GM21717 (cell line): ENCODE results near the gene KCNH3.
"Not testable (repeated sequence)": the region's sequence is repeated elsewhere in the genome, so short reads cannot be mapped to it uniquely, and the experiment has no call there.

Source experiments
- ATAC-seq: cut with Tn5 transposase; IDR thresholded peaks from one replicate; pipeline ENCODE4 v1.9.1; 2021; ENCODE audit warnings: mild to moderate bottlenecking, moderate library complexity; ENCODE audit not compliant: unreplicated experiment

Gene KCNH3

GRCh38 chr12:49524660-49525324 is 14.0 kb upstream of the KCNH3 start:
- no peak for ATAC-seq

DNA sequence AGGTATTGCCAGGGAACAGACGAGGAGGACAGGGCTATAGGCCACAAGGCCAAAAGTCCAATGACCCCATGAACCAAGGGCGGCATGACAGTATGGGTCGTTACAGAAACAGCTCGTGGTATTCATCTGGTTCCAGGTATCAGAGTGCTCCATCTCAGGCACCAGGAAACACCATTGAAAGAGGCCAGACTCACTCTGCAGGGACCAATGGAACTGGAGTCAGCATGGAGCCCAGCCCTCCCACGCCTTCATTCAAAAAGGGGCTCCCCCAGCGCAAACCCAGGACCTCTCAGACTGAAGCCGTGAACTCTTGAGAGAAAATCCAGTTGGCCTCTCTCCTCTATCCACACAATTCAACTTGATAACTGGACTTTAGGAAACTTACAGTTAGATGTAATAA is 12.9 kb upstream of the KCNH3 start:
- ATAC-seq = no peak

- no peak for ATAC-seq
Observed at GRCh38 chr12:49527361-49528130, 11.3 kb upstream of the KCNH3 start.

GRCh38 chr12:49529414-49529813 is 9.4 kb upstream of the KCNH3 start:
- no peak for ATAC-seq

DNA sequence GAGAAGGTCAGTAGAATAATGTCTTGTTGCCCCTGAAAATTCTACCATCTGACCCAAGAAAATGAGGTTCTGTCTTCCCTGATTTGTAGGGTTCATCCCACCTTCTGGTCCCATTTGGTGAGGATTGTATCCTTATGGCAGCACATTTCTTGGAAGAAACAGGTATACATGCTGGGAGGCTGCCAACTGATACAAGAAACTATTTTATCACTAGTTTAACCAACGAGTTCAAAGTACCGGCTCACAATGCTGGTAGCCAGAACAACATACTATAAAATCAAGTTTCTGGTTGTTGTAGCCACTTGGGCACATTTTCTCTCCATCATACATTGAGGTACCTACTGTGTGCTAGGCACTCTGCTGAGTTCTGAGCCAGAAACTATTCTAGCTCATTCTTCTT is 7.1 kb upstream of the KCNH3 start:
- ATAC-seq = no peak

DNA sequence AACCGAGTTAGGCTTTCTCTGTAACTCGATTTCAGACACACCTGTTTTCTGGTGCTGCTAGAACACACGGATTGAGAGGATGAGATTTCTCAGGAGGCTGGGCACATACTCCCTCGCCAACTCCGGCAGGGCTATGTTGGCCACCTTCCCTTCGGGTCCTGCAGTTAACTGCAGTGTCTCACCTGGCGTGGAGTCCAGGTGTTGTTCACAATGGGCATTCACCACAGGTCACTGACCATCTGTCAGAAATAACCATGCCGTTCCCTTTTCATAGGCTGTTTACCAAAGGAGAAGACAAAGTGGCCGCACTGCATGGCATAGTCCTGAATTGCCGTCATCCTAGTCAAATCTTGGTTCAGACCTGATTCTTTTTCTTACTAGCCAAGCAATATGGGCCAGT is 5.5 kb upstream of the KCNH3 start:
- no peak for ATAC-seq

DNA sequence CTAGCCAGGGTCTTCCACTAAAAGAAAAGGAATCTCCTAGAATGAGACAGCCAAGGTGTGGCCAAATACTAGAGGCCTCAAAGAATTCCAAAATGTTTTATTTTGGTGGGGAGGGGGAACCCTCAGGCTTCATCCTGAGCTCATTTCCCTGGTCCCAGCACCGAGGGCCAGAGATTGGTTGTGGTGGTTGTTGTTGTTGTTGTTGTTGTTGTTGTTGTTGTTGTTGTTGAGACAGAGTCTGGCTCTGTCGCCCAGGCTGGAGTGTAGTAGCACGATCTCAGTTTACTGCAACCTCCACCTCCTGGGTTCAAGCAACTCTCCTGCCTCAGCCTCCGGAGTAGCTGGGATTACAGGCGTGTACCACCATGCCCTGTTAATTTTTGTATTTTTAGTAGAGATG is 4.7 kb upstream of the KCNH3 start:
- ATAC-seq = not testable (repeated sequence)

GRCh38 chr12:49534731-49535278 is 4.0 kb upstream of the KCNH3 start:
- no peak for ATAC-seq

GRCh38 chr12:49535921-49536525 is 2.8 kb upstream of the KCNH3 start:
- no peak for ATAC-seq

DNA sequence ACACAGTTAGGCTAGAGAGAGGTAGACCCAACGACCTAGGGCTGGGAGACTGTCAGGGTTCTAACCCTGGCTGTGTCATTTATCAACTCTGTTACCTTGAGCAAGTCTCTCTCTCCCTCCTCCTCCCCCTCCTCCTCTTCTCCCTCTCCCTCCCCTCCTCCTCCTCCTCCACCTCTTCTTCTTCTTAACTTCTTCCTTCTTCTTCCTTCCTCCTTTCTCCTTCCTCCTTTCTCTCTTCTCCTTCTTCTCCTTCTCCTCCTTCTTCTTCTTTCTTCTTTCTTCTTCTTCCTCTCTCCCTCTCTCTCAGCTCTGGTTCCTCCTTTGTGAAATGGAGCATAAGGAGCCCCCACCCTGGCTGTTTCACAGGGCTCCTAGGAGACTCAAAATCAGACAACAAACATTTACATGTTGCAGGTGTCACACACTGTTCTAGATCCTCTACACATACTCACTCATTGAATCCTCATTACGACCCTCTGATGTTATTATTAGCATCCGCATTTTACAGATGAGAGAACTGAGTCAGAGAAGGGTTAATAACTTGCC is 2.2 kb upstream of the KCNH3 start:
- ATAC-seq = no peak

- no peak for ATAC-seq
Observed at GRCh38 chr12:49537231-49537751, 1.5 kb upstream of the KCNH3 start.

GRCh38 chr12:49537752-49538509 is 899 bp upstream of the KCNH3 start:
- no peak for ATAC-seq

DNA sequence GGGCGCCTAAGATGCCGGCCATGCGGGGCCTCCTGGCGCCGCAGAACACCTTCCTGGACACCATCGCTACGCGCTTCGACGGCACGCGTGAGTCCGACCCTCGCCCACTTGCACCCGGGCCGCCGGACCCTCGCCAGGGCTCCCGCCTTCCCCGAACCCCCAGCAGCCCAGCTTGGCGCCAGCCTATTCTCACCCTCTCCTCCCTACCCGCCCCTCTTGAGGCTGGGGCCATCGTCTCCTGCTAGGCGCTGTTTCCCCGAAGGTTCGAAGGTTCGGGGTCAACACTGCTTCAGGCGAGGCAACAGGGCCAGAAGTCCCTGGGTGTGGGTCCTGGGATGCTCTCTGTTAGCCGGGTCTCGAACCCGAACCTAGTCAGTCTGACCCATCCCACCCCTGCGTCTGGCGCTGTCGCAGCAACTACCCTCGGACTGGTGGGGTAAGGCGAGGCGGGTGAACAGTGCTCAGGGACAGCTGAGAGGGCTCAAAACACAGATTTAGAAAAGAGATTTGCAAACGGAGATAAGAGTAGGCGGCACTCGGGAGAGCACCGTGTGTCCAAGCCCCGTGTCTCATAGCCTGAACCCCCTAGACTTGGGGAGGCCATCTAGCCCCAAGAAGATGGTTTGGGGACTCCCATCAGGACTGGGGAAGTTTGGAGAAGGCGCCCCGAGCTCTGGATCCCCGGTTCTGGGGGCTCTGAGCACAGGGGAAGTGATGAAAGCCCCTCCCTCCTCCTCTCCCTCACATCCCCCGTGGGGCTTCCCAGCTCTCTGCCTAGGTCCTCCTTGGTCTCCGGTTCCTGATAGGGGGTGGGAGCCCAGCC is 787 bp downstream of the KCNH3 start:
- no peak for ATAC-seq

DNA sequence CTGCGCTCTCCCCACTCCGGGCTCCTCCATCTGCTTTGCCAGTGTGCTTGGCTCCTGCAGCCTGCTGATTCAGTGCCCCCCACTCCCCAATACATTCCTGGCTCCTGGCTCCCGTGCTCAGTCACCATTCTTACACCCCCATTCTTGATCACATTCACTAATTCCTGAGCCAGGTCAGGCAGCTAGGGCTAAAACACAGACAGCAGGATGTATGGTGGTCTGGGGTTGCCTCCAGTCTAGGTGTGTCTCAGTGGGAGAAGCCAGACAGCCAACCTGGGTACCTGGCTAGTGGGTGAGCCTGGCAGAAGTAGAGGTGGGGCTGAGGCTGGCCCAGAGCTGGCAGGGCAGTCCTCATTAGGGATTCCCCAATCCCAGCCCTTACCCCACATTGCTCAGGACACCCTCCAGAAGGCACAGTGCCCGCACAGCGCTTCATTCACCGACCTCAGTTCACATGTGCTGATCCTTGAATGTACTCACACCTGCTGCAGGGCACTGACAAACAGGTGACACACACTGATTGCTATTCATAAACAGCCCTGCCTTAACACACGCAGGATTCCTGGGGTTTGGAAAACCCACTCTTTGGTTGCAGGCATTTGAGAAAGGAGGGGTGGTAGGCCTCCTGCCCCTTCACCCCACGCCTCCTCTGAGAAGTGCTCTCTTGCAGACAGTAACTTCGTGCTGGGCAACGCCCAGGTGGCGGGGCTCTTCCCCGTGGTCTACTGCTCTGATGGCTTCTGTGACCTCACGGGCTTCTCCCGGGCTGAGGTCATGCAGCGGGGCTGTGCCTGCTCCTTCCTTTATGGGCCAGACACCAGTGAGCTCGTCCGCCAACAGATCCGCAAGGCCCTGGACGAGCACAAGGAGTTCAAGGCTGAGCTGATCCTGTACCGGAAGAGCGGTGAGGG is 1.7 kb downstream of the KCNH3 start:
- ATAC-seq = no peak

GRCh38 chr12:49541140-49541861 is 2.5 kb downstream of the KCNH3 start:
- no peak for ATAC-seq

- ATAC-seq = no peak
Observed at GRCh38 chr12:49541911-49542505, 3.2 kb downstream of the KCNH3 start.

DNA sequence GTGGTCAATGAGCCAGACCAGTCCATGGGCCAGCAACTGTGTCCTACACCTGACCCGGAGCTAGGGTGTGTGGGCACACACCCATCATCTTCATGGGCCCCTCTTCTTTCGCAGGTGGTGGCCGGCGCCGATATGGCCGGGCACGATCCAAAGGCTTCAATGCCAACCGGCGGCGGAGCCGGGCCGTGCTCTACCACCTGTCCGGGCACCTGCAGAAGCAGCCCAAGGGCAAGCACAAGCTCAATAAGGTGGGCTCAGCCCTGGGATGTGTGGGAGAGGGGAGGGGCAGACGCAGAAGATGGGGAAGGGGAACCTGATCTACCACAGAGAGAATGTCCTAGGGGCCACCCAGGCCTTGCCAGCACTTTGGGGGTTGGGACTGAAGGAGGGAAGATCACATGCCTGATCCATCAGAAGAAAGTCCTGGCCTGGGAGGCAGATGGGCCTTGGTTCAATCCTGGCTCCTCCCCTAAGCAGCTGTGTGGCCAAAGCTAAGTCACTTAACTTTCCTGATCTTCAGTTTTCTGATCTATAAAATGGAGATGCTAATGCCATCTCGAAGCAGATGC is 3.8 kb downstream of the KCNH3 start:
- ATAC-seq = no peak
